Kidney (tissue), 14 donors: ENCODE results near the gene METRNL. TPM values are rescaled to one million over a fixed set of nuclear protein-coding genes. Genes with fewer than 3 reads are reported as not detected.

Experiments
- DNase-seq, 5 donors: peaks; one replicate each; pipeline ENCODE4 v3.0.0-alpha.2; 2013 to 2020
- FAIRE-seq: peaks from 2 replicates; lab custom pipeline; 2012; peaks lifted over from hg19 to GRCh38; lab: Jason Lieb, UNC
- H3K27ac ChIP-seq, 2 donors: one replicate each; pipeline ENCODE4 v1.7.0; 2013; ENCODE audit warnings: low read depth in 2 of 2, low read length in 2 of 2, inconsistent platforms in 1 of 2
- H3K27me3 ChIP-seq: one replicate; pipeline ENCODE4 v1.7.1; 2013; ENCODE audit warnings: low read length, inconsistent platforms; ENCODE audit not compliant: control insufficient read depth, insufficient read depth
- H3K36me3 ChIP-seq, 3 donors: one replicate each; pipeline versions ENCODE4 v1.7.0 to v1.7.1; 2013; ENCODE audit warnings: low read length in 3 of 3, control low read depth in 1 of 3, inconsistent platforms in 1 of 3; ENCODE audit not compliant: insufficient read depth in 3 of 3, control insufficient read depth in 2 of 3
- H3K4me1 ChIP-seq, 3 donors: one replicate each; pipeline versions ENCODE4 v1.7.0 to v1.7.1; 2013; ENCODE audit warnings: low read length in 3 of 3, inconsistent platforms in 1 of 3, low read depth in 1 of 3; ENCODE audit not compliant: control insufficient read depth in 2 of 3, insufficient read depth in 2 of 3
- H3K4me3 ChIP-seq, 3 donors: one replicate each; pipeline versions ENCODE4 v1.7.0 to v1.8.1; 2013; ENCODE audit warnings: low read length in 3 of 3, control low read depth in 1 of 3, inconsistent platforms in 1 of 3
- H3K9ac ChIP-seq, 3 donors: one replicate each; pipeline versions ENCODE4 v1.7.0 to v1.7.1; 2013; ENCODE audit warnings: low read length in 3 of 3, control low read depth in 1 of 3, inconsistent platforms in 1 of 3
- H3K9me3 ChIP-seq, 3 donors: one replicate each; pipeline versions ENCODE4 v1.7.0 to v1.7.1; 2013; ENCODE audit warnings: low read length in 3 of 3, control low read depth in 1 of 3, inconsistent platforms in 1 of 3; ENCODE audit not compliant: control insufficient read depth in 2 of 3, insufficient read depth in 1 of 3
- intact Hi-C: fragments of 100-400 bp; cut with DNase I; formaldehyde crosslinking; loops from one replicate; pipeline ENCODE4 v1.11.1; 2022
- polyA plus RNA-seq: library from polyadenylated mRNA; stranded (reverse); fragments of 350-450 nt; fragmentation: Illumina TruSeq; extraction: RNeasy Lipid Tissue Mini Kit (QIAGEN cat#74804); gene quantifications from one replicate; pipeline ENCODE4 v1.2.3, GENCODE V29; 2014; ENCODE audit warnings: low read depth, low replicate concordance; ENCODE audit not compliant: insufficient read depth
- total RNA-seq: library from RNA; stranded (reverse); fragmentation: NEBNext Ultra II Directional; extraction: Animal tissue kit (Norgen Biotek cat#: 25700); gene quantifications from one replicate; pipeline ENCODE4 v1.2.1, GENCODE V29; 2021
- TF ChIP-seq, protein P1 (sequence below): IDR thresholded peaks from 3 replicates; pipeline ENCODE4 v1.5.1; 2012; ENCODE audit warnings: mild to moderate bottlenecking, moderate library complexity, borderline replicate concordance; ENCODE audit not compliant: insufficient read depth; ENCODE audit errors: extremely low read depth
- donor health status: control.
- donor health status: control.
- donor health status: control.
- donor health status: control.
- donor health status: control.
- donor health status: DM: yes; HTN: yes; CAD: no.
- donor health status: Normal renal cell carcinoma (clear cell type).

Gene METRNL
- total and polyA plus RNA-seq, 2 donors from 2014 or later, result 61.5 to 107 TPM

DNA sequence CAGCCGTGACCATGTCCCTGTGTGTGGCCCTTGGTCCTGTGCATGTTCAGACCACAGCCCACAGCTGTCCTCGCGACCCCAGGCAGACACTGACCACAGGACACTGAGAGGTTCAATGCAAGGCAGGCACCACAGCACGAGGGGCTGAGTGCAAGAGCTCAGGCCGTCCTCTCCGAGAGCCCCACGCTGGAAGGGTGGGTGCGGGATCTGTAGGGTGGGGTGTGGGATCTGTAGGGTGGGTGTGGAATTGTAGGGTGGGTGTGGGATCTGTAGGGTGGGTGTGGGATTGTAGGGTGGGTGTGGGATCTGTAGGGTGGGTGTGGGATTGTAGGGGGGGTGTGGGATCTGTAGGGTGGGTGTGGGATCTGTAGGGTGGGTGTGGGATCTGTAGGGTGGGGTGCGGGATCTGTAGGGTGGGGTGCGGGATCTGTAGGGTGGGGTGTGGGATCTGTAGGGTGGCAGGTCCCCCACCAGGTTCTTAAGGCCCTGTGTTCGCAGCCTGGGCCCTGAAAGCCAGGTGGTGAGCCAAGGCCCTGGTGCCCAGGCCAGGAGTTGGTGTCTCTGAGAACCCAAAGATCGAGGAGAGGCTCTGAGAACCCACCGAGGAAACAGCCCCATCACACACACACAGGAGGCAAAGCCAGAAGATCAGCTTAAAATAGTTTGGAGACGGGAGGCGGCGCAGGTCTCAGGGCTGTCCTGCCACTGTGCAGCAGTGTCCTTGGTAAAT is 48.2 kb downstream of the METRNL start:
- Histone ChIP-seq H3K36me3 (no peaks in the 10 kb centered on the region), H3K4me1 (no peaks in the 10 kb centered on the region), H3K9ac (no peak overlapping the region), H3K9me3 (no peaks in the 10 kb centered on the region), H3K27me3 (no peaks in the 10 kb centered on the region), H3K27ac (no peak overlapping the region), H3K4me3 (no peak overlapping the region)
- TF ChIP-seq, protein P1, sequence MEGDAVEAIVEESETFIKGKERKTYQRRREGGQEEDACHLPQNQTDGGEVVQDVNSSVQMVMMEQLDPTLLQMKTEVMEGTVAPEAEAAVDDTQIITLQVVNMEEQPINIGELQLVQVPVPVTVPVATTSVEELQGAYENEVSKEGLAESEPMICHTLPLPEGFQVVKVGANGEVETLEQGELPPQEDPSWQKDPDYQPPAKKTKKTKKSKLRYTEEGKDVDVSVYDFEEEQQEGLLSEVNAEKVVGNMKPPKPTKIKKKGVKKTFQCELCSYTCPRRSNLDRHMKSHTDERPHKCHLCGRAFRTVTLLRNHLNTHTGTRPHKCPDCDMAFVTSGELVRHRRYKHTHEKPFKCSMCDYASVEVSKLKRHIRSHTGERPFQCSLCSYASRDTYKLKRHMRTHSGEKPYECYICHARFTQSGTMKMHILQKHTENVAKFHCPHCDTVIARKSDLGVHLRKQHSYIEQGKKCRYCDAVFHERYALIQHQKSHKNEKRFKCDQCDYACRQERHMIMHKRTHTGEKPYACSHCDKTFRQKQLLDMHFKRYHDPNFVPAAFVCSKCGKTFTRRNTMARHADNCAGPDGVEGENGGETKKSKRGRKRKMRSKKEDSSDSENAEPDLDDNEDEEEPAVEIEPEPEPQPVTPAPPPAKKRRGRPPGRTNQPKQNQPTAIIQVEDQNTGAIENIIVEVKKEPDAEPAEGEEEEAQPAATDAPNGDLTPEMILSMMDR, result no peak
- DNase-seq, result peak in 1 of 5 donors; percentile 47
- no peak for FAIRE-seq
- intact Hi-C loops, result no loop called here

GRCh38 chr17:83128306-83129240 is 49.2 kb downstream of the METRNL start:
- Histone ChIP-seq H3K27me3 (no peaks in the 10 kb centered on the region), H3K9ac (no peak overlapping the region), H3K9me3 (no peaks in the 10 kb centered on the region), H3K4me3 (no peak overlapping the region), H3K36me3 (no peaks in the 10 kb centered on the region), H3K27ac (no peak overlapping the region), H3K4me1 (no peaks in the 10 kb centered on the region)
- TF ChIP-seq, protein P1, result no peak
- DNase-seq, result peak in 1 of 5 donors; percentile 55
- FAIRE-seq, result no peak
- intact Hi-C loops, result no loop called here

- Histone ChIP-seq H3K9me3 (no peaks in the 10 kb centered on the region), H3K27ac (no peak overlapping the region), H3K4me1 (no peaks in the 10 kb centered on the region), H3K36me3 (no peaks in the 10 kb centered on the region), H3K27me3 (no peaks in the 10 kb centered on the region), H3K4me3 (no peak overlapping the region), H3K9ac (no peak overlapping the region)
- TF ChIP-seq, protein P1, result no peak
- FAIRE-seq, result no peak
- DNase-seq, result peak in 1 of 5 donors; percentile 33
- intact Hi-C loops, result no loop called here
These were observed 50.3 kb downstream of the METRNL start for GRCh38 chr17:83129676-83130075.
